Astrocyte of the cerebellum (primary cell): ENCODE measurements around the gene HOXA13.

Experiments
- DNase-seq: peaks from one replicate; pipeline ENCODE4 v3.0.0-alpha.2; 2011; ENCODE audit warnings: low read depth
- H3K4me3 ChIP-seq: 2 replicates; pipeline ENCODE4 v1.5.1; 2011; ENCODE audit warnings: mild to moderate bottlenecking, low read depth, low read length, moderate library complexity
- CTCF ChIP-seq: IDR thresholded peaks from 2 replicates; pipeline ENCODE4 v1.5.1; 2012; ENCODE audit warnings: low read length, low read depth, moderate library complexity, mild to moderate bottlenecking; ENCODE audit errors: missing control alignments
- in situ Hi-C: cut with HindIII; loops from 2 replicates; pipeline ENCODE4 v1.10.0; 2017; ENCODE audit warnings: low sequenced_read_pairs

The HOXA13 gene

DNA sequence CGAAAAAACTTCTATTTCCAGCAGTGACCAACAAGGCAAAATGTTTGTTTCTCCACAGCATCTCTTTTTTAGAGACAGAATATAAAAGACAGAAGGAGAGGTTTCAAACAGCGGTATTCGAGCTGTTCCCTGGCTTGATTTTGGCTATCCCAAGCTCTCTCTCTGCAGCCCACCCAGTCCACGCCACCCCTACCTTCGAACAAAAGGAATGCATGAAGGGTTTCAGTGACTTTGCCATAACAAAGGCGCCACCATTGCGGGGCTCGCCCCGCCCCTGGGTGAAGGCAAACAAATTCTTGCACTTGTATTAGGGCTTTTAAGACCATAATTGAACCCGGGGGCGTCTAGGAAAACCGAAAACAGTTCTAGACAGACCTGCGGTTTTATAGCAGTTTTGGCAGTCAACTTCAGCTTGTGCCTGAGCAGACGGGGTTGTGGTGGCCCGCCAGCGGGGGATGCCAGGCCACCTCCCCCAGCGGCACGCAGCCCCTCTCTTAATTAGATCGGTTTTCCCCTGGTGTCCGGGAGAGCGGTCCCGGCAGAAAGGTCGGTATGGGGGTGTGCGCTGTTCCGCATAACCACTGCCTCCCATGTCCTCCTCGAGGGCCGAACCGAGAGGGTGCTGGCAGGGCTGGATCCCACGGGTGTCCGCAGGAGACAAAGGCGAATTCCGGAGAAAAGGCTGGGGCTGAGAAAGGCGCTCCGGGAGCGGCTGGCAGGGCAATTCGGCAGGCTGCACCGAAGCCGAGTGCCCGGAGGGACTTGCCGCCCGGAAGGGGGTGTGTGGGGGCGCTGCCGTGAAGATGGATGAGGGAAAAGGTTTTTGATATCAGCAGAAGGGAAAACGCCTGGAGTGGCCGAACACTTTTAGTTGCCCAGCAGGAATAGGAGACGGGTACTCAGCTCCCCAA lies 12.2 kb downstream of the HOXA13 start:
- in situ Hi-C loops: no loop called here
- DNase-seq: no peak
- no peak for TF ChIP-seq CTCF
- no peak overlapping the region for H3K4me3 ChIP-seq

GRCh38 chr7:27186668-27187474 lies 13.0 kb downstream of the HOXA13 start:
- no peak for TF ChIP-seq CTCF
- DNase-seq: no peak
- in situ Hi-C loops: no loop called here
- H3K4me3 ChIP-seq: no peak overlapping the region

DNA sequence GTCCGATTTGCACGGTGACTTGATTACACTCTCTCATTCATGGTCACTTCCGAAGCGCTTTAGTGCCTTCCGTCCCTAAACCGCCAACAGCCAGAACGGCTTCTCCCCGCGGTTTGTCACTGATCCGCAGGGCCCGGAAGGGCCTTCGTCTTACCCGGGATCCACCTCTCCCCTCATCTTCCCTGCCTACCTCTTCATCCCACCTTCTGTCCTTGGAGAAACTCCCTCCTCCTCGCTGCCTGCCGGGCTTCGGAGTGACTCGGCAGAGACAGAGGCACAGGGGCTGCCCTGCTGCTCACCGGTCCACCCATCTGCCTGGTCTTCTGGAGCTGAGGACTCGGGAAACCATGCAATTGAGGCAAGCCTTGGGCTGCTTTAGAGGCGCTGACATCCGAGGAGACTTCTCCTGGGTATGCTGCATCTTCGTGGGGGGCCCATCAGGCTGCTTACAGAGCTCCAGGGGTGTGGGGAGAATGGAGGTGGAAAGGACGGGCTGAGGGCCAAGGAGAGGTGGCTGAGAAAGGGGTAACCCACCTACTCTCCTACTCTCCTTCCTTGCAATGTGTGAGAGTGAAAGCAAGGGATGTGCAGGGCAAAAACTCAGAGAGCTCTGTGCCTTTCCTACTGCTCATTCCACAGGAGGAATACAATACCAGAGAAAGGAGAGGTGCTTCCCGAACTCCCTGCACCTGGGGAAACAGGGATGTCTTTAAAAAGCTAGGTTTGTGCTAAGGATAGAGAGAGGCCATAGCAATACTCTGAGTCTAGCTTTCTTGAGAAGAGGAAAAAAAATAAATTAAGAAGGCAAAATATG lies 13.8 kb downstream of the HOXA13 start:
- DNase-seq: no peak
- H3K4me3 ChIP-seq: no peak overlapping the region
- in situ Hi-C loops: no loop called here

DNA sequence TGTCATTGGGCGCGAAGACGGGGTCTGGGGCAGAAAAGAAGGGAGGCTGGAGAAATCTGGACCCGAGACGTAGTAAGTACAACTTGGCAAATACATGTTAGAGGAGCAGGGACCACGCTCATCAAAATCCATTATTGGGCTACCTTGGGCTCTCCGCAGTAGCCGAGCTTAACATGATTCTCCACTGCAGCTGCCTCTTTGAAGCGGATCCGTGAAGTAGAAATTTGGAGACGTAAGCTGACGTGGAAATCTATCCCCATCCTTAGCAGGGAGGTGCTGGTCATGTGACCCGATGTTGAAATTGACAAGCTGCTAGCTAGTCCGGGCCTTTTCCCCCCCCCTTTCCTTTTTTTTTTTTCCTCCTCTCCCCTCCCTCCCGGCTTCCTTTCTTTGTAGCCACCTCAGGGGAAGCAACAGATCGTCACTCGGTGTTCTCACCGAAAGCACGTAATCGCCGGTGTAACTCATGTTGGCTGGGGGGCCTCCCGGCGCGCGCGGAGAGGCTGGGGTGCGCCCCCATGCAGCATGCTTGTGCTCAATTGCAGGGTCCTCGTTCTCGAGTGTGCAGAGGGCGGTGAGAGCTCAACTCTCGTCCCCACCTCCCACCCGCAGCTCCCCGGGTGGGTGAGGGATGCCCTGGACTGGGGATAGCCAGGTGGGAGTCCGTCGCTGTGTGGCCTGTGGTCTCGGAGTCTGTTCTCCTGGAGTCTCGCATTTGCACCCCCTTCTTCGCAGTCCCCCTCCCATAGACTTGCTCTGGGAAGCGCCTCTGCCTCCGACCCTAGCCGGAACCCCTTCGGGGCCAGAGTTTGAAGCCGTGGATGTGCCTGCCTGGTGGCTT lies 14.7 kb downstream of the HOXA13 start, which contains the start of gene HOXA11:
HOXA11 (minus strand) TSS at position 220 of the 841 bp plus-strand sequence; CDS start at position 132, 88 bp downstream.
- DNase-seq: no peak
- in situ Hi-C loops: no loop called here

More for the DNA sequence above, 13.8 kb downstream of the HOXA13 start:
- TF ChIP-seq CTCF: no peak

GRCh38 chr7:27184337-27185012 lies 15.4 kb downstream of the HOXA13 start:
- no peak for DNase-seq
- no peak overlapping the region for H3K4me3 ChIP-seq
- in situ Hi-C loops: no loop called here
- TF ChIP-seq CTCF: no peak

More for the DNA sequence above, 14.7 kb downstream of the HOXA13 start, which contains the start of gene HOXA11:
- no peak for TF ChIP-seq CTCF
- H3K4me3 ChIP-seq: no peak within 1 kb of the TSS
